ENCODE results near the gene PHLDB1.

- TF ChIP-seq HES2 (IDR thresholded peaks at IDR 0.05) (no peak), MAFK (IDR thresholded peaks at IDR 0.05; ENCODE audit: partially characterized antibody) (no peak), PBX3 (IDR thresholded peaks at IDR 0.05) (no peak), RAD21 (conservative IDR thresholded peaks at IDR 0.05 in 1 of 2, IDR thresholded peaks at IDR 0.05 in 1 of 2) (no peak), USF2 (IDR thresholded peaks at IDR 0.05) (no peak), CTCF (IDR thresholded peaks at IDR 0.05) (no peak), POLR2A (IDR thresholded peaks at IDR 0.05; ENCODE audit: low read length) (no peak), ESRRA (IDR thresholded peaks at IDR 0.05; ENCODE audit: borderline replicate concordance, low read length) (no peak), POLR2AphosphoS2 (conservative IDR thresholded peaks at IDR 0.05; ENCODE audit: low read length) (no peak), MAX (IDR thresholded peaks at IDR 0.05) (no peak), JUNB (IDR thresholded peaks at IDR 0.05) (no peak)
Observed at GRCh38 chr11:118628432-118628831, 21.0 kb downstream of the PHLDB1 start.
